Gastroesophageal sphincter (tissue), 3 donors: ENCODE results near the gene LYL1.

Experiments used
- CTCF ChIP-seq, 4 experiments: fragments of 200-600 bp in 2 of 4; fragments of 450-650 bp in 2 of 4; sonication (generic) in 1 of 4; IDR thresholded peaks; one replicate each; pipeline ENCODE4 v1.5.1; 2017 to 2019; ENCODE audit warnings: antibody characterized with exemption in 4 of 4, mild to moderate bottlenecking in 2 of 4, moderate library complexity in 2 of 4
- EP300 ChIP-seq: sonication (generic); formaldehyde crosslinking; IDR thresholded peaks from one replicate; pipeline ENCODE4 v1.6.1; 2017; ENCODE audit warnings: antibody characterized with exemption, mild to moderate bottlenecking
- POLR2A ChIP-seq, 2 donors: fragments of 450-650 bp; IDR thresholded peaks; one replicate each; pipeline ENCODE4 v1.6.1; 2017; ENCODE audit warnings: antibody characterized with exemption in 2 of 2, mild to moderate bottlenecking in 2 of 2, moderate library complexity in 1 of 2
- POLR2AphosphoS5 ChIP-seq: sonication (generic); formaldehyde crosslinking; IDR thresholded peaks from one replicate; pipeline ENCODE4 v1.6.1; 2017; ENCODE audit warnings: antibody characterized with exemption

- no peak for TF ChIP-seq POLR2A (IDR thresholded peaks at IDR 0.05)
- TF ChIP-seq CTCF (IDR thresholded peaks at IDR 0.05), result no peak
- no peak for TF ChIP-seq EP300
- TF ChIP-seq POLR2AphosphoS5, result no peak
Observed at GRCh38 chr19:13133241-13133870, 30.7 kb upstream of the LYL1 start.
